ENCODE results near the gene SEZ6. TPM values are rescaled to one million over a fixed set of nuclear protein-coding genes. Genes with fewer than 3 reads are reported as not detected.

Gene SEZ6
- total RNA-seq, 1 donor from 2014 or later, result 1.5 TPM

DNA sequence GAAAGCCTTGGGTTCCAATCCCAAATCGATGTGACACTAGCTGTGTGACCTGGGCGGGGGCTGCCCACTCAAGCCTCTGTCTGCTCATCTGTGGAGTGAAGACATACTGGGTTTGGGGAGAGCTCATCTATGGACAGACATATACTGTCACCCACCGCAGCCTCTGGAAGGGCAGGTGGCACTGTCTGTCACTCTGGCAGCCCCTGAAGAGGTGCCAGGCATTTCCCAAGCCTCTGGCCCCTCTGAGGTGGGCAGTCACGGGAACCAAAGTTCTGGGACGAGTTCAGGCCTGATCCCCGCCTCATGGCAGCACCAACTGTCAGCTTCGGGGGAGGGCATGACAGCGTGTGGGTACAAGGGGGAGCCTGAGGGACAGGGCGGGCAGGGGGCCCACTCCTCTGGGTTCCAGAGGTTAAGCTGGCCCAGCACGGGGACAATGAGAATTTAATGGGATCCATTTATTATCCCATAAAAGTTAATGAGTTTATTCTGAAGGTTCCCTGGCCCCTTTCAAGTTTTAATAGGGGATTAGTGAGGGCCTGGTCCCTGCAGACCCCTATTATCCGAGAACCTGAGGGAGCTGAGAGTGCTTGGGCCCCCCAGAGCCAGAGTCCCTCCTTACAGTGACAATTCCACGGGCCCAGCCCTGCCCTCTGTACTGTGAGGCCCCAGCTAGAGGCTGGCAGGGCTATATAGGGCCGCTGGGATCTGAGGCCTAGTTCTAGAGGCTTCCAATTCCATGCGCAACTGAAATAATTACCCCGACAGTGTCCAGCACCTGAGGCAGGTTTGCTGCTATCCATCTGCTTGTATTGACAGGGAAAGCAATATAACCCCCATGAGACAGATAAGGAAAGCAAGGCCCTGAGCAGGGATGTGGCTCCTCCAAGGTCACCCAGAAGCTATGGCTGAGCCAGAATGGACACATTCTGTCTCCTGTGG is 18.8 kb downstream of the SEZ6 start:
- H3K4me1 Mint-ChIP-seq, result peaks cover 24% of the 10 kb centered on the region
- H3K36me3 Mint-ChIP-seq, result no peaks in the 10 kb centered on the region
- peak overlapping the region; percentile 27 for H3K4me3 Mint-ChIP-seq
- H3K27me3 Mint-ChIP-seq (ENCODE audit: insufficient read depth, low read depth), result peaks cover 48% of the 10 kb centered on the region
- Histone ChIP-seq H3K4me3 (peak overlapping the region; percentile 20), H3K9me3 (ENCODE audit: low read depth) (no peaks in the 10 kb centered on the region), H4K20me1 (ENCODE audit: low read depth) (peaks cover 15% of the 10 kb centered on the region), H3K79me2 (ENCODE audit: low read depth) (no peaks in the 10 kb centered on the region), H2AFZ (replicated peaks) (no peak overlapping the region), H3K4me2 (peak overlapping the region; percentile 71), H3F3A (ENCODE audit: low read depth) (peaks cover 35% of the 10 kb centered on the region), H3K4me1 (peaks cover 36% of the 10 kb centered on the region), H3K9ac (no peak overlapping the region), H3K27ac (peak overlapping the region; percentile 27), H3K36me3 (no peaks in the 10 kb centered on the region), H3K27me3 (no peaks in the 10 kb centered on the region)
- DNase-seq (ENCODE audit: low spot score), result peak; percentile 47
- no peaks in the 10 kb centered on the region for H3K9me3 Mint-ChIP-seq
- no peak overlapping the region for H3K27ac Mint-ChIP-seq
- TF ChIP-seq, protein P1, sequence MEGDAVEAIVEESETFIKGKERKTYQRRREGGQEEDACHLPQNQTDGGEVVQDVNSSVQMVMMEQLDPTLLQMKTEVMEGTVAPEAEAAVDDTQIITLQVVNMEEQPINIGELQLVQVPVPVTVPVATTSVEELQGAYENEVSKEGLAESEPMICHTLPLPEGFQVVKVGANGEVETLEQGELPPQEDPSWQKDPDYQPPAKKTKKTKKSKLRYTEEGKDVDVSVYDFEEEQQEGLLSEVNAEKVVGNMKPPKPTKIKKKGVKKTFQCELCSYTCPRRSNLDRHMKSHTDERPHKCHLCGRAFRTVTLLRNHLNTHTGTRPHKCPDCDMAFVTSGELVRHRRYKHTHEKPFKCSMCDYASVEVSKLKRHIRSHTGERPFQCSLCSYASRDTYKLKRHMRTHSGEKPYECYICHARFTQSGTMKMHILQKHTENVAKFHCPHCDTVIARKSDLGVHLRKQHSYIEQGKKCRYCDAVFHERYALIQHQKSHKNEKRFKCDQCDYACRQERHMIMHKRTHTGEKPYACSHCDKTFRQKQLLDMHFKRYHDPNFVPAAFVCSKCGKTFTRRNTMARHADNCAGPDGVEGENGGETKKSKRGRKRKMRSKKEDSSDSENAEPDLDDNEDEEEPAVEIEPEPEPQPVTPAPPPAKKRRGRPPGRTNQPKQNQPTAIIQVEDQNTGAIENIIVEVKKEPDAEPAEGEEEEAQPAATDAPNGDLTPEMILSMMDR (IDR thresholded peaks at IDR 0.05), result no peak
- TF ChIP-seq EZH2phosphoT487 (IDR thresholded peaks at IDR 0.05), result peak; percentile 7

DNA sequence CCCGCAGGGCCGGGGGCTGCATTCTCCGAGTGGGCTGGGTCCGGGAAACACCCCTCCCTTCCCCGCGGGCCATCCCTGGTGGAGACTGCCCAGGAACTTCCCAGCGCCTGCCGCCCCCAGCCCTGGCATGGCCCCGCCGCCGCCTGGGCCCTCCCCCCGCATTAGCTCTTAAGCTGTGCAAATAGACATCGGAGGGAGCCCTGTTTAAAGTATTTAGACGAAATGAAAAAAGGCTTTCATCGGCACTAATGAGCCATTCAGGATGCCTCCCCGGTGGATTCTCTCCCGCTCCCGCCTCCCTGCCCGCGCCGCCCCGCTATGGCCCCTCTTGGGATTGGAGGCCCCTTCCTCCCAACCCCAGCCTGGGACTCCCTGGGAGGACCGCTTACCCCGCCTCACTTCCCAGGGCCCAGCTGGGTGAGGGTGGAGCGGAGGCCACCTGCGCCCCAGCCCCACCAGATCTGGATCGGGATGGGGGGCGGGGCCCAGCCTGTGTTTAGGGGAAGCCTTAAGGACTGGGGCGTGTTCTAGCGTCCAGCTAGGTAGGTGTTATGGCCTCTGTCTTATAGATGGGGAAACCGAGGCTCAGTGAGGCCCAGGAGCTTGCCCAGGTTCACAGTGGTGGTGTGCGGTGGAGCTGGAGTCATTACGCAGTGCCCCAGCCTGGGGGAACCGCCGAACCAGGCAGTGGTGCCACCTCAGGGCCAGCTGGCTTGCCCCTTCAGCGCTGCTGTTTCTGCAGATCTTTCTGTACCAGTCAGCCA is 19.7 kb downstream of the SEZ6 start:
- no peaks in the 10 kb centered on the region for H3K36me3 ChIP-seq
- H3K27me3 Mint-ChIP-seq (ENCODE audit: insufficient read depth, low read depth), result peaks cover 44% of the 10 kb centered on the region

DNA sequence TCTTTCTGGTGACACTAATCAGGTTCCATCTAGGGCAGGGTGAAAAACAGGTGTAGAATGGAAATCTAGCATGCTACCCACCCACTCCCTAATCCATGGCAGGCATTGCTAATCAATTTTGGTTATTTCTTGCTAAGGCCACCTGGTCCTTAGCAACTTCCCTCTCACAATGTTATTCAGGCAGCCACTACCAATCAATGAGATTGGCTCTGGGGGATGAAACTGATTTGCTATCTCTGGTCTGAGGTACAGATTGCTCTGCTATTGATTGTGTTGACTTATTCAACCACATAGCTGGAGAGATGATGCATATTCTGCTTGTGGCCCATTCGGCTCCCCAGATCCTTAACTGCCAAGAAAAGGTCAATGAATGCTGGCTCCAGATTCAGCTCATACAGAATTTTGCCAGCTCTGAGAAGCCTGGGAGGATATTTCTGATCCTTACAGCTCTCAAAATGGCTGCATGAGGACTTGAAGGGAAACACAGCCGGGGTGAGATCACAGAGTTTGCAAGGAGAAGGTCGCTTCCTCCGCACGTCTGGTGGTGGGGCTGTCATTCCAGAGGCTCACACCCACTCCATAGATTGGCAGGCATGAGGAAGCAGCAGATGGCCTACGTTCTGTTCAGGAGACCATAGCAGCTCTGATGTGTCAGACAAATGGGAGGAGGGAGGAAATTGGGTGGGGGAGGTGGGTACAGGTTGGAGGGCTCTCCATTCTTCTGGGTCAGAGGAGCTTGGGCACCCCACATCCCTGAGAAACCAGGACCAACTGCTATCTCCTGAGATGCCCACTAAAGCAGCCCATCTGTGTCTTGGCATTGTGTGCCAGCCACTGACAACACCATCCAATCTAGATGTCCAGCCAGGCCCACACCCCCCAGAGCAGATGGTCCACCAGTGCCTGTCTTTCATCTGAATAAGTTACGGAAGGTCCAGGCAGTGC is 22.3 kb downstream of the SEZ6 start:
- Histone ChIP-seq H2AFZ (replicated peaks) (no peak overlapping the region), H3F3A (ENCODE audit: low read depth) (peaks cover 35% of the 10 kb centered on the region), H3K79me2 (ENCODE audit: low read depth) (no peaks in the 10 kb centered on the region), H3K27me3 (no peaks in the 10 kb centered on the region), H3K4me2 (no peak overlapping the region), H3K9ac (no peak overlapping the region), H3K27ac (no peak overlapping the region), H3K36me3 (no peaks in the 10 kb centered on the region), H3K4me3 (no peak overlapping the region), H4K20me1 (ENCODE audit: low read depth) (peaks cover 15% of the 10 kb centered on the region), H3K4me1 (peaks cover 36% of the 10 kb centered on the region), H3K9me3 (ENCODE audit: low read depth) (no peaks in the 10 kb centered on the region)
- no peak overlapping the region for H3K4me3 Mint-ChIP-seq
- no peak for DNase-seq (ENCODE audit: low spot score)
- no peaks in the 10 kb centered on the region for H3K9me3 Mint-ChIP-seq
- peaks cover 24% of the 10 kb centered on the region for H3K4me1 Mint-ChIP-seq
- TF ChIP-seq EZH2 (IDR thresholded peaks at IDR 0.05) (no peak), EZH2phosphoT487 (IDR thresholded peaks at IDR 0.05) (no peak)
- TF ChIP-seq, protein P1 (IDR thresholded peaks at IDR 0.05), result no peak
- H3K27ac Mint-ChIP-seq, result no peak overlapping the region
- peaks cover 53% of the 10 kb centered on the region for H3K27me3 Mint-ChIP-seq (ENCODE audit: insufficient read depth, low read depth)
- H3K36me3 Mint-ChIP-seq, result no peaks in the 10 kb centered on the region

More for the DNA sequence above, 19.7 kb downstream of the SEZ6 start:
- H4K20me1 ChIP-seq (ENCODE audit: low read depth), result peaks cover 15% of the 10 kb centered on the region
- H2AFZ ChIP-seq (replicated peaks), result no peak overlapping the region
- H3K4me3 ChIP-seq, result peak overlapping the region; percentile 20
- Mint-ChIP-seq H3K9me3 (no peaks in the 10 kb centered on the region), H3K36me3 (no peaks in the 10 kb centered on the region), H3K27ac (no peak overlapping the region), H3K4me1 (peaks cover 24% of the 10 kb centered on the region), H3K4me3 (no peak overlapping the region)
- H3K9me3 ChIP-seq (ENCODE audit: low read depth), result no peaks in the 10 kb centered on the region
- peaks cover 36% of the 10 kb centered on the region for H3K4me1 ChIP-seq
- H3K27ac ChIP-seq, result peak overlapping the region; percentile 23
- H3K79me2 ChIP-seq (ENCODE audit: low read depth), result no peaks in the 10 kb centered on the region
- TF ChIP-seq, protein P1 (IDR thresholded peaks at IDR 0.05), result no peak
- TF ChIP-seq EZH2phosphoT487 (IDR thresholded peaks at IDR 0.05), result peak; percentile 63
- no peaks in the 10 kb centered on the region for H3K27me3 ChIP-seq
- peaks cover 35% of the 10 kb centered on the region for H3F3A ChIP-seq (ENCODE audit: low read depth)
- peak overlapping the region; percentile 71 for H3K4me2 ChIP-seq
- DNase-seq (ENCODE audit: low spot score), result peak; percentile 94
- H3K9ac ChIP-seq, result no peak overlapping the region

Data from neural progenitor cell (in vitro differentiated cells).